GM03348 (cell line): ENCODE results near the gene GFM1.
"Not testable (repeated sequence)": the region's sequence is repeated elsewhere in the genome, so short reads cannot be mapped to it uniquely, and the experiment has no call there.

Experiments
- DNase-seq: peaks from one replicate; pipeline ENCODE4 v3.0.0; 2012; ENCODE audit warnings: low spot score

The GFM1 gene

DNA sequence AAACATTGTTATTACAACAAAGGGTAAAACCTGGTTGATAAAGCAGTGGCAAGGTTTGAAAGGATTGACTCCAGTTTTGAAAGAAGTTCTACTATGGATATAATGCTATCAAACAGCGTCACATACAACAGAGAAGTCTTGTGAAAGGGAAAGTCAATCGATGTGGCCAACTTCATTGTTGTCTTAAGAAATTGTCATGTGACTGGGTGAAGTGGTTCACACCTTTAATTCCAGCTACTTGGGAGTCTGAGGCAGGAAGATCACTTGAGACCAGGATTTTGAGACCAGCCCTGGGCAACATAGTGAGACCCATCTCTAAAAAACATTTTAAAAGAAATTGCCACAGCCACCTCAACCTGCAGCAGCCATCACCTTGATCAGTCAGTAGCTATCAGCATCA is 34.4 kb downstream of the GFM1 start:
- no peak for DNase-seq

GRCh38 chr3:158679547-158680000 is 35.2 kb downstream of the GFM1 start:
- no peak for DNase-seq

- no peak for DNase-seq
Observed at GRCh38 chr3:158680861-158681260, 36.5 kb downstream of the GFM1 start.

- DNase-seq, result peak; percentile 67
Observed at GRCh38 chr3:158683230-158683962, 39.1 kb downstream of the GFM1 start.

- no peak for DNase-seq
Observed at GRCh38 chr3:158685159-158685558, 40.8 kb downstream of the GFM1 start.

DNA sequence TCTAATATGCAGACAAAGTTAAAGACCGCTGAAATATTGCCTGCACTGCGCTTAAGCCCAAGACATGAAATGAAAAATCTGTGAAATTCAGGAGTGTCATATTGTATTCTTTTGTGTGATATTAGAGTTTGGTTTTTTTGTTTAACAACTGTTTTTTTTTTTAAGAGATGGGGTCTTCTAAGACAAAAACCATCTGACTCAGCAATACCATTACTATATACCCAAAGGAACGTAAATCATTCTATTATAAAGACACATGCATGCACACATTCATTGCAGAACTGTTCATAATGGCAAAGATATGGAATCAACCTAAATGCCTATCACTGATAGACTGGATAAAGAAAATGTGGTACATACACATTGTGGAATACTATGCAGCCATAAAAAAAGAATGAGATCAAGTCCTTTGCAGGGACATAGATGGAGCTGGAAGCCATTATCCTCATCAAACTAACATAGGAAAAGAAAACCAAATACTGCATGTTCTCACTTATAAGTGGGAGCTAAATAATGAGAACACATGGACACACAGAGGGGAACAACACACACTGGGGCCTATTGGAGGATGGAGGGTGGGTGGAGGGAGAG is 49.6 kb downstream of the GFM1 start:
- not testable (repeated sequence) for DNase-seq

DNA sequence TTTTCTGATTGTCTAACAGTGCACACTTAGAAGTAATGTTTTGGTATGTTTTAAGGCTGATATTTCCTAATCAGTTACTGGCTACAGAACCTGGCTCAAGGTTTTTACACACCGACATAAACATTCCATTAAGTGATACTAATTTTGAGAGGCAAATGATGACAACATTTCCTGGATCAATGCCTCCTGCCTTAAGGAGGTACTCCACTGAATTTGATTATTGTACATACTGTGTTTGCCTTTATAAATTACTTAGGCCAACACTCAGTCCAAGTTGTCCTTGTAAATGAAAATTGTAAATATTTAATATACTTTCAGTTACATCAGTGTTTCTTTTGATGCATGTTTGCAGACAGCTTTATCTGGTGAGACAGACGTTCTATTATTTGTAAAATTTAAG is 52.3 kb downstream of the GFM1 start:
- DNase-seq, result peak; percentile 31

- DNase-seq, result no peak
Observed at GRCh38 chr3:158700559-158700958, 56.2 kb downstream of the GFM1 start.

DNA sequence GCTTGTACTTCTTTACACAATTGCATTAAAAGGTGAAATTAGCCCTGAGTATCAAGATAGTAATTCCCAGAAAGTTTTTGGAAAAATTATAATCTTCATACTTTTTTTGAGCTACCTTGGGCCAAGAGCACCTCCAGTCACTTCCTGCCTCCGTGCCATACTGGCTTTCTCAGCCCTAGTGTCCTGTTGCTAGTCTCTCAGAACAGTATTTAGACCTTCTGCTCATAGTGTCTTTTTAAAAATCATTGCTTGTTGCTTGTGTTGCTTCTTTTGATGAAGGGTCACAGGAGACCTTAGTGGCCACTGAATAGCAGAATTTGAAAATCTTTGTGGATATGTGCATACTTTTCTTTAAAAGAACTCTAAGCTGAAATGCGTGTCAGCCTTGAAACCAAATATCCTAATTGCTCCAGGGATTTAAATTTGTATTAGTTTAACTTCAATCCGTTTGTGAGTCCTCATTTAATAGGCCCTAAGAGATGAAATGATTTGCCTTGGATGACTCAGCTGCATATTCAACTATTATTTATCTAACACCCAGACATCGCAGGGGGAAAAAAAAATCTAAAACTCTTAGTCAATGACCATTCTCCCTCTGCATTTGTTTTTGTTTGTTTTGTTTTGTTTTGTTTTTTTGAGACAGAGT is 57.2 kb downstream of the GFM1 start:
- peak; percentile 20 for DNase-seq

GRCh38 chr3:158702815-158703481 is 58.6 kb downstream of the GFM1 start:
- DNase-seq, result peak; percentile 68

- no peak for DNase-seq
Observed at GRCh38 chr3:158703566-158703965, 59.2 kb downstream of the GFM1 start.

DNA sequence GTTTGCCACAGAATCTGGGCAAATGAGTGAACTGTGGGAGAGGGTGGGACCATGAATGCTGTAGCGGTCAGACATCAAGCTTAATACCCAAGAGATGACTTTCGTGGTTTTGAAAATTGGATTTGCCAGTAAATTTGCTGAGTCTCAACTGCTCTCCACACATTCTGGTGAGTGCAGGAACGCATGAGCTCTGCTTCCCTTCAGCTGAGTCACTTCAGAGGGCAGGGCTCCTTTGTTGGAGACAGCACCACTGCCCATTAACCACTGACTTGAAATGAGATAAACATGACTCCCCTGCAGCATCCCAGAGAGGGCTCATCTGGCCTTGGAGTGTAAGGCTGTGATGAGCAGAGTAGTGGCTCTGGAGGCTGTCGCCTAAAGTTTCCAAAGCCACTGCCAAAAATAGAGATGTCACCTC is 65.3 kb downstream of the GFM1 start:
- peak; percentile 88 for DNase-seq

GRCh38 chr3:158710601-158711000 is 66.3 kb downstream of the GFM1 start:
- DNase-seq, result no peak

DNA sequence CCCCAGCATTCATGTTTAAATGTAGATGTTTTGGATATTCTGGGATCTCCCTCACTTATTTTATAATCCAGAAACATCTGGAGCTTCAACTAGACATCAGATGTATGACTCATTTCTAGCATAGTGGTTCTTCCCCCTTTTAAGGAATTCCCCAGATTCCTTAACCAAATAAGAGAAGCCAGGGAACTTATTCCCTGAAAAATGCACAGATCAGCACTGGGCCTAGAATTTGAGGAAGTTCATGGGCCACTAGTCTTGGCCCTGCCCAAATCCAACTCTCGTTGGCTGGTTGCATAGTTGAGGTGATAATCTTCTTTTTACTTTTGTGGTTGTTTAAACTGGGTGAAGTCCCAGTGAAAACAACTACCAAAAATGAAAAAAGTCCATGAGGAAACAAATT is 67.6 kb downstream of the GFM1 start:
- peak; percentile 84 for DNase-seq

GRCh38 chr3:158712443-158712842 is 68.1 kb downstream of the GFM1 start:
- DNase-seq, result no peak

GRCh38 chr3:158713094-158713499 is 68.8 kb downstream of the GFM1 start:
- DNase-seq, result no peak

GRCh38 chr3:158717576-158717975 is 73.2 kb downstream of the GFM1 start:
- no peak for DNase-seq

DNA sequence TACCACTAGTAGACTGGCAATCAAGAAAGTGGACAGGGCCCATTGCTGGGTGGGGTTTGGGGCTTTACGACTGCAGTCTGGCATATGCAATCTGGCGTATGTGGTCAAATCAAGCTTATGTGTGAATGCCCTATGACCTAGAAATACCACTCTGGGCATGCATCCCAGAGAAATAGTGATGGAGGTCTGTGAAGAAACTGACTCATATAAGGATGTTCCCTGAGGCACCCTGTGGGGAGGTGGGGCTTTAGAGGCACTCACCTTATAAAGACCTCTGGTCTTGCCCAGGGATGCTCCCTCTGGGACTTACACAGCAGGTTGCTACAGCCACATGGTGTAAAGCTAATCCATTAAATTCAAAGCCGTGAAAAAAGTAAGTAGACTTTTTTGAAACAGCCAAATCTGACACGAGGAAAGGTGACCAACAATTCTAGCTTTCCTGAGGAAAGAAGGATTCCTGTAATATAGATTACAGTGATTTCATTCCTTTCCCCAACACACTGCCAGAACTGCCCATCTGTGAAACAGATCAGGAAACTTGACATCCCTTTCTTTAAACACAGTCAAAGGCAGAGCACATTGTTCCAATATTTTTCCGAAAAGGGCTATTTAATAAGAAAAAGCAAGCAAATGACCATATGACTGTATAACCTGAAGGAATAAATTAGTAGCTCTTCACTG is 74.3 kb downstream of the GFM1 start:
- DNase-seq, result peak; percentile 57

DNA sequence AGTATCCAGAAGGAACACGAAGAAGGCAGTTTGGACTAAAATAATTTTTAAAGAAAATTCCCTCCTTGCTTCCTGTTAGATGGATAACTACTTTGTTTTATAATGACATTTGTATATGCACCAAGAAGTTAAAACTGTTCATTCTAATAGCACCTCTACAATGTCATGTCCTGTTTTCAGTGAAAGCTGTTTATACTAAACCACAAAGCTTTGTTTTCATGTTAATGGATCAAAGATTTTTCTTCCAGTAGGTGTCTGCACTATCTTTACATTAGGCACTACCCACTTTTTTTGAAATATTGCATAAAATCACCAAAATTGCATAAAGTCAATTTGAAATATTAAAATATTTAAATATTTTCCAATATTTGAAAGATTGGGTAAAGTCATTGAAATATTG is 77.8 kb downstream of the GFM1 start:
- DNase-seq, result no peak

DNA sequence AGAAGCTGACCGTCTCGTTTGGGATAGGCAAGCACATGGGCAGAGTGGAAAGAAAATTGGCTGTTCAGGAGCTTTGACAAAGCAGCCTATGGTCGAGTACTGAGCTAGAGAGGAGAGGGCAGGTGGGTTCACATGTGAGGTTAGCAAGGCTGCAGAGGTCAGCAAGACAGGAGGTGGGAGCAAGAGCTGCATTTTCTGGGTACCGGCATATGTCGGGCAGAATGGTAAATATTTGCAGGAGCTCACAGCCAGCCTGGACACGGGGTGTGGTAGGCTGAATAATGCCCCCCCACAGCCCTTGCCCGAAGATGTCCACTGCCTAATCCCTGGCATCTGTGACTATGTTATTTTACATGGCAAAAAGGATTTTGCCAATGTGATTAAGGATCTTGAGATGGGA is 79.7 kb downstream of the GFM1 start:
- no peak for DNase-seq

GRCh38 chr3:158725348-158726011 is 81.2 kb downstream of the GFM1 start:
- DNase-seq, result peak; percentile 92
